A549 (cell line): ENCODE data around the gene NSD2. TPM values are rescaled to one million over a fixed set of nuclear protein-coding genes. Genes with fewer than 3 reads are reported as not detected.

Source experiments
- ATAC-seq, 2 experiments: fragments of 200-7000 bp in 1 of 2; fragments of >200 bp in 1 of 2; cut with Nextera tagmentation in 1 of 2; cut with Tn5 transposase in 1 of 2; 3 replicates each; pipeline versions ENCODE4 v1.8.0 to v1.9.1; 2018 to 2020; ENCODE audit warnings: mild to moderate bottlenecking in 1 of 2, moderate library complexity in 1 of 2
- CTCF ChIA-PET: fragments of 300-600 bp; sonication (Branson Sonifier 250); formaldehyde crosslinking; extraction: SDS; loops from one replicate; lab custom pipeline; 2021; ENCODE audit warnings: antibody characterized with exemption, inconsistent platforms; lab: Yijun Ruan, JAX
- POLR2A ChIA-PET: fragments of 350-600 bp; formaldehyde crosslinking; extraction: SDS; loops from one replicate; lab custom pipeline; 2021; ENCODE audit warnings: antibody characterized with exemption, inconsistent platforms; lab: Yijun Ruan, JAX
- DNase-seq, 2 experiments: peaks; one replicate each; pipeline versions ENCODE4 v3.0.0 to v3.0.0-alpha.2; 2011 to 2016; ENCODE audit warnings: low read depth in 1 of 2, low spot score in 1 of 2
- FAIRE-seq: peaks from 2 replicates; lab custom pipeline; 2011; peaks lifted over from hg19 to GRCh38; lab: Jason Lieb, UNC
- H3K27ac ChIP-seq, 2 experiments: fragments of >200 bp; sonication (Bioruptor Twin); formaldehyde crosslinking; 3 replicates each; pipeline ENCODE4 v1.5.1; 2016 to 2017
- H3K4me1 ChIP-seq: fragments of >200 bp; sonication (Bioruptor Twin); formaldehyde crosslinking; 3 replicates; pipeline ENCODE4 v1.6.1; 2016
- H3K4me2 ChIP-seq: fragments of >200 bp; sonication (Bioruptor Twin); formaldehyde crosslinking; 3 replicates; pipeline ENCODE4 v1.6.1; 2016
- H3K4me3 ChIP-seq: fragments of >200 bp; sonication (Bioruptor Twin); formaldehyde crosslinking; 3 replicates; pipeline ENCODE4 v1.5.1; 2016
- H3K9me3 ChIP-seq: fragments of >200 bp; sonication (Bioruptor Twin); formaldehyde crosslinking; 3 replicates; pipeline ENCODE4 v1.6.1; 2016
- BCL3 ChIP-seq: fragments of >200 bp; sonication (Bioruptor Twin); formaldehyde crosslinking; IDR thresholded peaks from 3 replicates; pipeline ENCODE4 v1.6.1; 2016
- CHD2 ChIP-seq: fragments of 150-350 bp; IDR thresholded peaks from 2 replicates; pipeline ENCODE4 v1.6.1; 2014; ENCODE audit warnings: low read length; ENCODE audit not compliant: partially characterized antibody
- EHF ChIP-seq: fragments of 250-450 bp; sonication (Bioruptor Pico); IDR thresholded peaks from 2 replicates; pipeline ENCODE4 v1.5.0; 2020; ENCODE audit warnings: mild to moderate bottlenecking
- FOXS1 ChIP-seq: fragments of 250-450 bp; sonication (Bioruptor Pico); IDR thresholded peaks from 2 replicates; pipeline ENCODE4 v1.5.0; 2020; ENCODE audit warnings: mild to moderate bottlenecking, moderate library complexity
- GATA3 ChIP-seq: IDR thresholded peaks from 2 replicates; pipeline ENCODE4 v1.6.1; 2012; ENCODE audit warnings: borderline replicate concordance
- HDAC2 ChIP-seq: fragments of 200-600 bp; sonication (generic); IDR thresholded peaks from 2 replicates; pipeline ENCODE4 v1.6.1; 2016
- HEYL ChIP-seq: fragments of 250-450 bp; sonication (Bioruptor Pico); IDR thresholded peaks from 2 replicates; pipeline ENCODE4 v1.8.0; 2021; ENCODE audit warnings: mild to moderate bottlenecking, moderate library complexity
- HMGXB4 ChIP-seq: fragments of 250-450 bp; sonication (Bioruptor Pico); IDR thresholded peaks from 2 replicates; pipeline ENCODE4 v1.5.0; 2021; ENCODE audit warnings: mild to moderate bottlenecking, moderate library complexity, borderline replicate concordance
- JUN ChIP-seq, 2 experiments: fragments of >200 bp; sonication (Bioruptor Twin); formaldehyde crosslinking; IDR thresholded peaks; 2 replicates in 1 of 2; 3 replicates in 1 of 2; pipeline ENCODE4 v1.6.1; 2016 to 2017
- JUNB ChIP-seq: fragments of >200 bp; sonication (Bioruptor Twin); formaldehyde crosslinking; IDR thresholded peaks from 2 replicates; pipeline ENCODE4 v1.6.1; 2016
- KDM5A ChIP-seq: fragments of 200-600 bp; sonication (generic); IDR thresholded peaks from 2 replicates; pipeline ENCODE4 v1.6.1; 2016; ENCODE audit warnings: antibody characterized with exemption, mild to moderate bottlenecking
- MYC ChIP-seq: IDR thresholded peaks from 2 replicates; pipeline ENCODE4 v1.6.1; 2012; ENCODE audit warnings: mild to moderate bottlenecking, inconsistent platforms, low read length, improper control_type of control experiment, borderline replicate concordance
- NFE2L2 ChIP-seq: fragments of 150-350 bp; conservative IDR thresholded peaks from 2 replicates; pipeline ENCODE4 v1.6.1; 2014; ENCODE audit warnings: low read length
- PHF8 ChIP-seq: fragments of 200-600 bp; sonication (generic); IDR thresholded peaks from 2 replicates; pipeline ENCODE4 v1.6.1; 2016; ENCODE audit warnings: low read depth, mild to moderate bottlenecking, antibody characterized with exemption, moderate library complexity, borderline replicate concordance
- POLR2A ChIP-seq: IDR thresholded peaks from 2 replicates; pipeline ENCODE4 v1.6.1; 2012; ENCODE audit warnings: mild to moderate bottlenecking, low read length
- RARB ChIP-seq: fragments of 250-450 bp; sonication (Bioruptor Pico); IDR thresholded peaks from 2 replicates; pipeline ENCODE4 v1.8.0; 2021; ENCODE audit warnings: mild to moderate bottlenecking, moderate library complexity
- RNF2 ChIP-seq: fragments of 200-600 bp; sonication (generic); IDR thresholded peaks from 2 replicates; pipeline ENCODE4 v1.6.1; 2016; ENCODE audit warnings: low read depth, mild to moderate bottlenecking, antibody characterized with exemption, moderate library complexity, borderline replicate concordance
- SMC3 ChIP-seq: fragments of >200 bp; sonication (Bioruptor Twin); formaldehyde crosslinking; IDR thresholded peaks from 3 replicates; pipeline ENCODE4 v1.6.1; 2018; ENCODE audit warnings: inconsistent platforms
- SREBF2 ChIP-seq: fragments of 450-650 bp; IDR thresholded peaks from 2 replicates; pipeline ENCODE4 v1.6.1; 2014; ENCODE audit warnings: mild to moderate bottlenecking, moderate library complexity
- ZC3H11A ChIP-seq: fragments of 450-650 bp; IDR thresholded peaks from 2 replicates; pipeline ENCODE4 v1.6.1; 2014; ENCODE audit warnings: antibody characterized with exemption, mild to moderate bottlenecking
- WGBS: methylation state at CpG from one replicate; pipeline ENCODE4 v1.1.6; 2017; ENCODE audit errors: missing lambda C conversion rate; 5-methylcytosine and 5-hydroxymethylcytosine counted together
- polyA plus RNA-seq, 4 experiments: library from polyadenylated mRNA; depleted of rRNA in 3 of 4; stranded (reverse); fragments of >200 nt; fragmentation: RNase III in 1 of 4; extraction: RNeasy Plus Mini Kit Qiagen cat#74134 plus additional on column Dnase treatment in 1 of 4; gene quantifications; 2 replicates in 3 of 4; 3 replicates in 1 of 4; pipeline ENCODE4 v1.2.3, GENCODE V29; 2011 to 2017

NSD2 gene
- polyA plus RNA-seq, 2 of the 4 experiments (the other 2 are of a cell fraction) = 43.8 to 49.3 TPM

- no peak for TF ChIP-seq CHD2
- TF ChIP-seq RARB = no peak
- no peak for TF ChIP-seq SREBF2
- TF ChIP-seq HEYL (CRISPR knock-in tag) = no peak
- no peak for TF ChIP-seq KDM5A
- TF ChIP-seq BCL3 = no peak
- no peak for TF ChIP-seq JUNB
- no peak for TF ChIP-seq EHF (CRISPR knock-in tag)
- TF ChIP-seq GATA3 = no peak
- no peak for TF ChIP-seq HMGXB4 (CRISPR knock-in tag)
- WGBS = 5% methylated on average over 1 of the region's 1 CpG
- FAIRE-seq (no peak), DNase-seq (no peak), ATAC-seq (no peak)
- Histone ChIP-seq H3K27ac (peak overlapping the region; percentile 97 to 98), H3K9me3 (no peaks in the 10 kb centered on the region), H3K4me2 (peak overlapping the region; percentile 80), H3K4me3 (peak overlapping the region; percentile 99), H3K4me1 (peaks cover 39% of the 10 kb centered on the region)
- ChIA-PET POLR2A (interaction anchor here (0.6 to 2.8 kb wide), 3 partner anchors 12 to 73 kb away, joined by 3 to 18 read pairs (median 5); partner anchors contain the start of gene NSD2), CTCF (interaction anchor here (1.2 to 1.7 kb wide), 2 partner anchors 46 to 55 kb away, joined by 3 to 7 read pairs; no protein-coding TSS in a partner anchor)
Measured at GRCh38 chr4:1854752-1855151, 16.4 kb upstream of the NSD2 start.

- ATAC-seq (peak; percentile 19 to 68; a peak in 5 of 6 replicates), FAIRE-seq (no peak)
- H3K9me3 ChIP-seq = no peaks in the 10 kb centered on the region
- TF ChIP-seq MYC (peak; percentile 75; the same call in 1 of the 2 replicates), PHF8 (peak; percentile 23; the same call in 1 of the 2 replicates), NFE2L2 (no peak)
- TF ChIP-seq, all 56 proteins: peak for 2
- ChIA-PET POLR2A (interaction anchor here (0.7 to 2.8 kb wide), 3 partner anchors 9 to 15 kb away, joined by 3 to 18 read pairs (median 3); partner anchors contain the start of gene NSD2), CTCF (interaction anchor here (1.2 kb wide), 1 partner anchor 46 kb away, joined by 3 read pairs; no protein-coding TSS in a partner anchor)
- DNase-seq = no peak
- Histone ChIP-seq H3K4me3 (peak overlapping the region; percentile 99), H3K4me1 (peaks cover 39% of the 10 kb centered on the region), H3K4me2 (peak overlapping the region; percentile 80), H3K27ac (peak overlapping the region; percentile 97 to 98)
- no CpG with 5 or more reads among the region's 92 CpGs for WGBS
Measured at GRCh38 chr4:1855333-1856070, 15.7 kb upstream of the NSD2 start.

GRCh38 chr4:1856071-1856942, 14.9 kb upstream of the NSD2 start, which contains the start of gene LETM1:
Gene LETM1 (minus strand): TSS chr4:1856156. CDS start chr4:1855950, 206 bp downstream.
- peak within 1 kb of the TSS; percentile 95 for H3K4me2 ChIP-seq
- ChIA-PET CTCF (interaction anchor here (0.7 to 1.2 kb wide), 2 partner anchors 10 to 14 kb away, joined by 3 to 4 read pairs; no protein-coding TSS in a partner anchor), POLR2A (interaction anchor here (0.7 to 2.8 kb wide), 3 partner anchors 9 to 14 kb away, joined by 3 to 18 read pairs (median 5); partner anchors contain the start of gene NSD2)
- peaks cover 35% of the 10 kb centered on the region for H3K4me1 ChIP-seq
- WGBS = 0% methylated on average over 3 of the region's 107 CpGs
- no peak for FAIRE-seq
- peak within 1 kb of the TSS; percentile 99 for H3K4me3 ChIP-seq
- H3K27ac ChIP-seq = peak within 1 kb of the TSS; percentile 97 to 98
- H3K9me3 ChIP-seq = no peaks in the 10 kb centered on the region
- DNase-seq = peak; percentile 68 to 94
- TF ChIP-seq HDAC2 = 0 out of 2 replicates have a peak, but pooled peaks have one; percentile 28
- TF ChIP-seq PHF8 = peak; percentile 36; the same call in 1 of the 2 replicates
- peak; percentile 82 for TF ChIP-seq POLR2A
- TF ChIP-seq RNF2 = no peak
- TF ChIP-seq ZC3H11A = no peak
- TF ChIP-seq JUN (IDR thresholded peaks at IDR 0.05) = peak in 1 of 2 experiments; percentile 70; a peak in 3 of 5 replicates
- TF ChIP-seq RARB = no peak
- no peak for TF ChIP-seq SMC3
- TF ChIP-seq BCL3 = 0 out of 3 replicates have a peak, but pooled peaks have one; percentile 45
- no peak for TF ChIP-seq FOXS1
- peak; percentile 95 to 97 for ATAC-seq
